Lower lobe of right lung (tissue), 2 donors: ENCODE measurements around the gene WDR1. TPM values are rescaled to one million over a fixed set of nuclear protein-coding genes. Genes with fewer than 3 reads are reported as not detected.

Source experiments
- ATAC-seq, 2 donors: fragments of 200-7000 bp; cut with Tn5 transposase; one replicate each; pipeline ENCODE4 v1.9.1; 2020 to 2022; ENCODE audit warnings: mild to moderate bottlenecking in 2 of 2, moderate library complexity in 2 of 2
- DNase-seq: peaks from one replicate; pipeline ENCODE4 v3.0.0-alpha.2; 2020
- H3K27ac ChIP-seq: fragments of 200-600 bp; one replicate; pipeline ENCODE4 v1.8.0; 2022
- H3K27me3 ChIP-seq: fragments of 200-600 bp; one replicate; pipeline ENCODE4 v1.8.0; 2022; ENCODE audit warnings: low read depth
- H3K36me3 ChIP-seq: fragments of 200-600 bp; one replicate; pipeline ENCODE4 v1.8.0; 2022; ENCODE audit warnings: mild to moderate bottlenecking
- H3K4me1 ChIP-seq: fragments of 200-600 bp; one replicate; pipeline ENCODE4 v1.8.0; 2022
- H3K4me3 ChIP-seq: fragments of 200-600 bp; one replicate; pipeline ENCODE4 v1.8.0; 2022; ENCODE audit warnings: mild to moderate bottlenecking
- H3K9me3 ChIP-seq: fragments of 200-600 bp; one replicate; pipeline ENCODE4 v1.8.0; 2022
- intact Hi-C: fragments of 100-400 bp; cut with DNase I; formaldehyde crosslinking; loops from one replicate; pipeline ENCODE4 v1.11.0; 2022
- microRNA-seq: library from miRNA; unstranded; fragments of <30 nt; microRNA quantifications from one replicate; pipeline ENCODE4 v1.2.0, GENCODE V29; 2020; ENCODE audit warnings: borderline number of aligned reads
- total RNA-seq: library from RNA; stranded (reverse); fragmentation: NEBNext Ultra II Directional; extraction: Animal tissue kit (Norgen Biotek cat#: 25700); gene quantifications from one replicate; pipeline ENCODE4 v1.2.1, GENCODE V29; 2021
- TF ChIP-seq, protein P1 (sequence below): fragments of 200-600 bp; IDR thresholded peaks from one replicate; pipeline ENCODE4 v1.8.0; 2022; ENCODE audit warnings: antibody characterized with exemption, mild to moderate bottlenecking
- donor health status: DM: no; HTN: yes; CAD: no; lungs with severe emphysema.

WDR1 gene
- total RNA-seq, 1 donor from 2014 or later: 233 TPM

GRCh38 chr4:10029403-10029802 lies 87.2 kb downstream of the WDR1 start:
- Histone ChIP-seq H3K27ac (no peak overlapping the region), H3K27me3 (no peaks in the 10 kb centered on the region), H3K9me3 (no peaks in the 10 kb centered on the region), H3K4me1 (peaks cover 32% of the 10 kb centered on the region), H3K4me3 (no peak overlapping the region), H3K36me3 (no peaks in the 10 kb centered on the region)
- ATAC-seq (no peak), DNase-seq (no peak)
- TF ChIP-seq, protein P1, sequence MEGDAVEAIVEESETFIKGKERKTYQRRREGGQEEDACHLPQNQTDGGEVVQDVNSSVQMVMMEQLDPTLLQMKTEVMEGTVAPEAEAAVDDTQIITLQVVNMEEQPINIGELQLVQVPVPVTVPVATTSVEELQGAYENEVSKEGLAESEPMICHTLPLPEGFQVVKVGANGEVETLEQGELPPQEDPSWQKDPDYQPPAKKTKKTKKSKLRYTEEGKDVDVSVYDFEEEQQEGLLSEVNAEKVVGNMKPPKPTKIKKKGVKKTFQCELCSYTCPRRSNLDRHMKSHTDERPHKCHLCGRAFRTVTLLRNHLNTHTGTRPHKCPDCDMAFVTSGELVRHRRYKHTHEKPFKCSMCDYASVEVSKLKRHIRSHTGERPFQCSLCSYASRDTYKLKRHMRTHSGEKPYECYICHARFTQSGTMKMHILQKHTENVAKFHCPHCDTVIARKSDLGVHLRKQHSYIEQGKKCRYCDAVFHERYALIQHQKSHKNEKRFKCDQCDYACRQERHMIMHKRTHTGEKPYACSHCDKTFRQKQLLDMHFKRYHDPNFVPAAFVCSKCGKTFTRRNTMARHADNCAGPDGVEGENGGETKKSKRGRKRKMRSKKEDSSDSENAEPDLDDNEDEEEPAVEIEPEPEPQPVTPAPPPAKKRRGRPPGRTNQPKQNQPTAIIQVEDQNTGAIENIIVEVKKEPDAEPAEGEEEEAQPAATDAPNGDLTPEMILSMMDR: no peak
- intact Hi-C loops: no loop called here

- H3K27ac ChIP-seq: no peak overlapping the region
- H3K27me3 ChIP-seq: no peaks in the 10 kb centered on the region
- no peaks in the 10 kb centered on the region for H3K36me3 ChIP-seq
- peaks cover 37% of the 10 kb centered on the region for H3K4me1 ChIP-seq
- H3K4me3 ChIP-seq: no peak overlapping the region
- intact Hi-C loops: no loop called here
- H3K9me3 ChIP-seq: no peaks in the 10 kb centered on the region
- DNase-seq (no peak), ATAC-seq (no peak)
- TF ChIP-seq, protein P1: no peak
Measured at GRCh38 chr4:10028910-10029309, 87.7 kb downstream of the WDR1 start.

DNA sequence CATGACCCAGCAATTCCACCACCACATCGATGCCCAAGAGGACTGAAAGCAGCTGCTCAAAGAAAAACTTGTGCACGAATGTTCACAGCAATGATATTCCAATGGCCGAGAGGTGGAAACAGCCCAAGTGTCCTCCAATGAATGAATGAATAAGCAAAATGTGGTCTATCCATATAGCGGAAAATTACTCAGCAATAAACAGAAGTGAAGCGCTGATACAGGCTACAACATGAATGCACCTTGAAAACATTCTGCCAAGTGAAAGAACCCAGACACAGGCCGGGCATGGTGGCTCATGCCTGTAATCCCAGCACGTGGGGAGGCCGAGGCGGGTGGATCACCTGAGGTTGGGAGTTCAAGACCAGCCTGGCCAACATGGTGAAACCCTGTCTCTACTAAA lies 90.1 kb downstream of the WDR1 start:
- intact Hi-C loops: no loop called here
- Histone ChIP-seq H3K36me3 (no peaks in the 10 kb centered on the region), H3K4me1 (peaks cover 34% of the 10 kb centered on the region), H3K27me3 (no peaks in the 10 kb centered on the region), H3K9me3 (no peaks in the 10 kb centered on the region), H3K27ac (no peak overlapping the region), H3K4me3 (no peak overlapping the region)
- ATAC-seq (no peak), DNase-seq (no peak)
- TF ChIP-seq, protein P1: no peak

- no peak for ATAC-seq
- intact Hi-C loops: no loop called here
- H3K9me3 ChIP-seq: no peaks in the 10 kb centered on the region
- H3K4me1 ChIP-seq: peaks cover 33% of the 10 kb centered on the region
- no peak overlapping the region for H3K4me3 ChIP-seq
- no peaks in the 10 kb centered on the region for H3K36me3 ChIP-seq
- TF ChIP-seq, protein P1: no peak
- H3K27me3 ChIP-seq: no peaks in the 10 kb centered on the region
- DNase-seq: no peak
- H3K27ac ChIP-seq: no peak overlapping the region
Measured at GRCh38 chr4:10025230-10025806, 91.3 kb downstream of the WDR1 start.

Small RNA genes within 50 kb of the gene (microRNA-seq; reads per million reads assigned to microRNA genes)
- not detected for gene MIR3138

Other genes starting within 250 kb of the WDR1 start
- 25.2 TPM for gene SLC2A9, start 95.3 kb downstream of the WDR1 start, total RNA-seq